RWPE2 (cell line): ENCODE results near the gene PLGRKT.

Experiments used
- ATAC-seq: fragments of 200-7000 bp; cut with Tn5 transposase; 3 replicates; pipeline ENCODE4 v1.9.1; 2021; ENCODE audit warnings: low read depth
- DNase-seq: peaks from one replicate; pipeline ENCODE4 v3.0.0-alpha.2; 2020; ENCODE audit warnings: low spot score
- H3K27ac ChIP-seq: fragments of 450-650 bp; 2 replicates; pipeline ENCODE4 v1.5.1; 2017; ENCODE audit warnings: mild to moderate bottlenecking; ENCODE audit not compliant: poor library complexity, severe bottlenecking
- H3K27me3 ChIP-seq: fragments of 250-450 bp; sonication (Bioruptor Pico); 2 replicates; pipeline ENCODE4 v1.5.1; 2021; ENCODE audit warnings: mild to moderate bottlenecking, moderate library complexity; ENCODE audit not compliant: insufficient read depth, poor library complexity, severe bottlenecking
- H3K36me3 ChIP-seq: fragments of 250-450 bp; sonication (Bioruptor Pico); 2 replicates; pipeline ENCODE4 v1.5.1; 2020; ENCODE audit warnings: low read depth, mild to moderate bottlenecking, moderate library complexity
- H3K4me1 ChIP-seq: fragments of 250-450 bp; sonication (Bioruptor Pico); 2 replicates; pipeline ENCODE4 v1.5.1; 2021; ENCODE audit warnings: mild to moderate bottlenecking, moderate library complexity; ENCODE audit not compliant: insufficient read depth, poor library complexity, severe bottlenecking
- H3K4me3 ChIP-seq: fragments of 250-450 bp; sonication (Bioruptor Pico); 2 replicates; pipeline ENCODE4 v1.5.1; 2021; ENCODE audit warnings: mild to moderate bottlenecking, moderate library complexity; ENCODE audit not compliant: severe bottlenecking
- H3K9me3 ChIP-seq: fragments of 250-450 bp; sonication (Bioruptor Pico); 2 replicates; pipeline ENCODE4 v1.5.1; 2021; ENCODE audit warnings: mild to moderate bottlenecking, moderate library complexity; ENCODE audit not compliant: severe bottlenecking
- CTCF ChIP-seq: fragments of 450-650 bp; IDR thresholded peaks from one replicate; pipeline ENCODE4 v1.5.1; 2017; ENCODE audit warnings: mild to moderate bottlenecking, moderate library complexity; ENCODE audit not compliant: poor library complexity, severe bottlenecking

The PLGRKT gene

DNA sequence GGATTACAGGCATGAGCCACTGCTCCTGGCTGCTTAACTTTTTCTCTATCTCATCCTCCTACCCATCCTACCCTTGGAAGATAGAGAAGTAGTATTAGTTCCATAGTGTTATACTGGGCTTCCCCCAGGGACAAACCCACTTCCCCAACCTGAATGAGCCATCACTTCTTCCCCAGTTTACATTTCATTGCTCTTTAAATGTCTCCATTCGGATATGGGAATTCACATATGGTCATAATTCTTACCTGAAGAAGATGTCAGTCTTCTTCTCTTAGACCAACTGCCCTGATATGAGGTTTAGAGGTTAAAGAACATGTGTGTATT lies 14.5 kb upstream of the PLGRKT start:
- H3K4me3 ChIP-seq: no peak overlapping the region
- no peaks in the 10 kb centered on the region for H3K9me3 ChIP-seq
- ATAC-seq: no peak
- TF ChIP-seq CTCF: no peak
- peak overlapping the region; percentile 87 for H3K27ac ChIP-seq
- H3K27me3 ChIP-seq: no peaks in the 10 kb centered on the region
- H3K36me3 ChIP-seq: peaks cover 12% of the 10 kb centered on the region
- peaks cover 65% of the 10 kb centered on the region for H3K4me1 ChIP-seq
- no peak for DNase-seq

DNA sequence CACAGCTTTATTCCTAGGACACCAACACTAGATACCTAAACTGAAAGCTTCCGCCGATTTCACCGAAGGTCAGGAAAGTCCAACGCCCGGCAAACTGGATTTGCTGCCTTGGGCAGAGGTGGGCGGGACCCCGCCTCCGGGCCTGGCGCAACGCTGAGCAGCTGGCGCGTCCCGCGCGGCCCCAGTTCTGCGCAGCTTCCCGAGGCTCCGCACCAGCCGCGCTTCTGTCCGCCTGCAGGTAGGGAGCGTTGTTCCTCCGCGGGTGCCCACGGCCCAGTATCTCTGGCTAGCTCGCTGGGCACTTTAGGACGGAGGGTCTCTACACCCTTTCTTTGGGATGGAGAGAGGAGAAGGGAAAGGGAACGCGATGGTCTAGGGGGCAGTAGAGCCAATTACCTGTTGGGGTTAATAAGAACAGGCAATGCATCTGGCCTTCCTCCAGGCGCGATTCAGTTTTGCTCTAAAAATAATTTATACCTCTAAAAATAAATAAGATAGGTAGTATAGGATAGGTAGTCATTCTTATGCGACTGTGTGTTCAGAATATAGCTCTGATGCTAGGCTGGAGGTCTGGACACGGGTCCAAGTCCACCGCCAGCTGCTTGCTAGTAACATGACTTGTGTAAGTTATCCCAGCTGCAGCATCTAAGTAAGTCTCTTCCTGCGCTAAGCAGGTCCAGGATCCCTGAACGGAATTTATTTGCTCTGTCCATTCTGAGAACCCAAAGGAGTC lies 12.8 kb upstream of the PLGRKT start, which contains the start of gene CD274:
CD274 (plus strand) TSS at position 184 of the 733 bp plus-strand sequence. CDS start 5,572 bp downstream, outside the sequence.
- DNase-seq (peak; percentile 94), ATAC-seq (peak; percentile 83)
- H3K9me3 ChIP-seq: no peaks in the 10 kb centered on the region
- peak within 1 kb of the TSS; percentile 45 for H3K4me3 ChIP-seq
- peak; percentile 83 for TF ChIP-seq CTCF
- H3K36me3 ChIP-seq: no peaks in the 10 kb centered on the region
- no peaks in the 10 kb centered on the region for H3K27me3 ChIP-seq
- H3K4me1 ChIP-seq: peaks cover 80% of the 10 kb centered on the region
- H3K27ac ChIP-seq: peak within 1 kb of the TSS; percentile 87

DNA sequence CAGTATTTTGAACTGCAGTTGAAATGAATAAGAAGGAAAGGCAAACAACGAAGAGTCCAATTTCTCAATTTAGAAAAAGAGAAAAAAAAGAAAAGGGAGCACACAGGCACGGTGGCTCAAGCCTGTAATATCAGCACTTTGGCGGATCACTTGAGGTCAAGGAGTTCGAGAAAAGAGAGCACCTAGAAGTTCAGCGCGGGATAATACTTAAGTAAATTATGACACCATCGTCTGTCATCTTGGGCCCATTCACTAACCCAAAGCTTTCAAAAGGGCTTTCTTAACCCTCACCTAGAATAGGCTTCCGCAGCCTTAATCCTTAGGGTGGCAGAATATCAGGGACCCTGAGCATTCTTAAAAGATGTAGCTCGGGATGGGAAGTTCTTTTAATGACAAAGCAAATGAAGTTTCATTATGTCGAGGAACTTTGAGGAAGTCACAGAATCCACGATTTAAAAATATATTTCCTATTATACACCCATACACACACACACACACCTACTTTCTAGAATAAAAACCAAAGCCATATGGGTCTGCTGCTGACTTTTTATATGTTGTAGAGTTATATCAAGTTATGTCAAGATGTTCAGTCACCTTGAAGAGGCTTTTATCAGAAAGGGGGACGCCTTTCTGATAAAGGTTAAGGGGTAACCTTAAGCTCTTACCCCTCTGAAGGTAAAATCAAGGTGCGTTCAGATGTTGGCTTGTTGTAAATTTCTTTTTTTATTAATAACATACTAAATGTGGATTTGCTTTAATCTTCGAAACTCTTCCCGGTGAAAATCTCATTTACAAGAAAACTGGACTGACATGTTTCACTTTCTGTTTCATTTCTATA lies 12.0 kb upstream of the PLGRKT start:
- Histone ChIP-seq H3K9me3 (no peaks in the 10 kb centered on the region), H3K27ac (peak overlapping the region; percentile 87), H3K27me3 (no peaks in the 10 kb centered on the region), H3K36me3 (no peaks in the 10 kb centered on the region), H3K4me3 (peak overlapping the region; percentile 45), H3K4me1 (peaks cover 72% of the 10 kb centered on the region)
- no peak for TF ChIP-seq CTCF
- DNase-seq (no peak), ATAC-seq (peak; percentile 30)

- no peak for ATAC-seq
- Histone ChIP-seq H3K36me3 (no peaks in the 10 kb centered on the region), H3K27me3 (no peaks in the 10 kb centered on the region), H3K27ac (peak overlapping the region; percentile 87), H3K4me3 (no peak overlapping the region), H3K4me1 (peaks cover 64% of the 10 kb centered on the region), H3K9me3 (no peaks in the 10 kb centered on the region)
- TF ChIP-seq CTCF: no peak
- no peak for DNase-seq
Measured at GRCh38 chr9:5448461-5449435, 11.0 kb upstream of the PLGRKT start.
